ENCODE results near the gene SEC31A. TPM values are rescaled to one million over a fixed set of nuclear protein-coding genes. Genes with fewer than 3 reads are reported as not detected.

Gene SEC31A
- total RNA-seq, 1 experiment from 2014 or later: 146 TPM

Other genes with a start within 250 kb of the SEC31A start
- 11.9 and 16.6 TPM in 2 replicates for gene SCD5, start 92.4 kb downstream of the SEC31A start, total RNA-seq (2014; rRNA removed; shearing (Covaris generic))
- 2.9 and 4.6 TPM in 2 replicates for gene THAP9, start 9.6 kb upstream of the SEC31A start, total RNA-seq (2014; rRNA removed; shearing (Covaris generic))
- 33.5 and 35.1 TPM in 2 replicates for gene LIN54, start 119.7 kb upstream of the SEC31A start, total RNA-seq (2014; rRNA removed; shearing (Covaris generic))
- 94.3 and 103 TPM in 2 replicates for gene COPS4, start 144.0 kb upstream of the SEC31A start, total RNA-seq (2014; rRNA removed; shearing (Covaris generic))
- gene PLAC8, start 223.6 kb upstream of the SEC31A start, total RNA-seq (2014; rRNA removed; shearing (Covaris generic)): 2.7 and 6.7 TPM in 2 replicates

Data from A172 (cell line).